Suprapubic skin (tissue), 3 donors: ENCODE results near the gene NR3C2.

Experiments
- CTCF ChIP-seq, 2 donors: fragments of 200-600 bp in 1 of 2; fragments of 450-650 bp in 1 of 2; sonication (generic) in 1 of 2; IDR thresholded peaks; one replicate each; pipeline ENCODE4 v1.5.1; 2016 to 2019; ENCODE audit warnings: antibody characterized with exemption in 2 of 2, mild to moderate bottlenecking in 1 of 2, moderate library complexity in 1 of 2
- POLR2A ChIP-seq, 2 donors: fragments of 450-650 bp; IDR thresholded peaks; one replicate each; pipeline ENCODE4 v1.6.1; 2017; ENCODE audit warnings: antibody characterized with exemption in 2 of 2, mild to moderate bottlenecking in 2 of 2, moderate library complexity in 2 of 2

GRCh38 chr4:148081267-148081666 is 360.9 kb downstream of the NR3C2 start:
- no peak for TF ChIP-seq CTCF (IDR thresholded peaks at IDR 0.05)
- TF ChIP-seq POLR2A (IDR thresholded peaks at IDR 0.05) = no peak
